Ureter (tissue), 1 donor: ENCODE results near the gene GIMAP4. TPM values are rescaled to one million over a fixed set of nuclear protein-coding genes. Genes with fewer than 3 reads are reported as not detected.
"Not testable (repeated sequence)": the region's sequence is repeated elsewhere in the genome, so short reads cannot be mapped to it uniquely, and the experiment has no call there.

Source experiments
- DNase-seq: peaks from one replicate; pipeline ENCODE4 v3.0.0-alpha.2; 2020; ENCODE audit warnings: low spot score
- total RNA-seq: library from RNA; stranded (reverse); gene quantifications from one replicate; pipeline ENCODE4 v1.2.4, GENCODE V29; 2023
- donor health status: DM: yes; HTN: yes; CAD: no.

GIMAP4 gene
- total RNA-seq, 1 donor from 2014 or later: 23.5 TPM

DNA sequence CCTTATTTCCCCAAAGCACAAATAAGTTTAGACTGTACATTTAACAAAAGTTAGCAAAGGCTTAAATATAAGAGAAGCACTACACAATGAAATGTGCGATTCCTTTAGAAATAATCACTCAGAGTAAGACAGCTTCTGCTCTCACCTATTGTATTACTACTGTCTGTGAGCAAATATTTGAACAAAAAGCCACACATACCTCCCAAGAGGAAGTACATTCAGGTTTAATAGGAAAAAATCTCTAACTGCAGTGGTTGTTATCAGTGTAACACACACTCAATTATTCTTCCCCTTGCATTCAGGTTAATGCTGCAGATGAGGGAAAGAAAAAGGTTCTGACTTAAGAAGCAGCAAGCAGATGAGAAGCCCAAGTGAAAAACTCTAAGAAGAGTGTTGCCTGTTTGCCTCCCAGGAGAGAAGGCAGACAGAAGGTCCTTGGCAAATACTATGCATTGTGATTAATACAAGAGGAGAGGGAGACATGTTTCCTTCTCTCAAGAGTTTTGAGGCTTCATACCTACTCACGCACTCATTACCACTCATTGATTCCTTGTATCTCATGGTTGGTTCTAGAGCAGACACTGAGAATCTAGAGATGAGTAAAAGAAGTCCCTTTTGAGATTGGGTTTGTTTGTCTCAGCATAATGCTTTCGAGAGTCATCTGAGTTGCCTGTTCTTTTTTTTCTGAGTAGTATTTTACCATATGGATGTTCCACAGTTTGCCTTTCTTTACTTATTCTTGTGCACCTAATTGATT lies 13.6 kb downstream of the GIMAP4 start:
- no peak for DNase-seq

DNA sequence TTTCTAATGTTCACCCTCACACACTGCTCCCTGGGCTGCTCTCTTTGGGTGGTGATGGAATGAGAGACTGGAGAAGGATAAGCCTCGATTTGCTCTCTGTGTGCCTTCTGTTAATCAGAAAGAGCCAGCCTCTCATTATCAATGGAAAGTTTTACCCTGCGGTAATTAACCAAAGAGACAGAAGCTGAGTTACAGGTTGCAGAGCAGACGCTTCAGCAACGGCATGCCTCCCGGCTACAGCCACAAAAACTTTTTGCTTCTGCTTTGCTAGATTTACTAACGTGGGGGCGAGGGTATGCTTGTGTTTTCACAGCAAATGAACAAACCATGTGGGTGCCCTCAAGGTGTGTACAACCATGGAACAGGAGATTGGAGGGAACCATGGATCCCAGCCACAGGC lies 18.0 kb downstream of the GIMAP4 start:
- no peak for DNase-seq

DNA sequence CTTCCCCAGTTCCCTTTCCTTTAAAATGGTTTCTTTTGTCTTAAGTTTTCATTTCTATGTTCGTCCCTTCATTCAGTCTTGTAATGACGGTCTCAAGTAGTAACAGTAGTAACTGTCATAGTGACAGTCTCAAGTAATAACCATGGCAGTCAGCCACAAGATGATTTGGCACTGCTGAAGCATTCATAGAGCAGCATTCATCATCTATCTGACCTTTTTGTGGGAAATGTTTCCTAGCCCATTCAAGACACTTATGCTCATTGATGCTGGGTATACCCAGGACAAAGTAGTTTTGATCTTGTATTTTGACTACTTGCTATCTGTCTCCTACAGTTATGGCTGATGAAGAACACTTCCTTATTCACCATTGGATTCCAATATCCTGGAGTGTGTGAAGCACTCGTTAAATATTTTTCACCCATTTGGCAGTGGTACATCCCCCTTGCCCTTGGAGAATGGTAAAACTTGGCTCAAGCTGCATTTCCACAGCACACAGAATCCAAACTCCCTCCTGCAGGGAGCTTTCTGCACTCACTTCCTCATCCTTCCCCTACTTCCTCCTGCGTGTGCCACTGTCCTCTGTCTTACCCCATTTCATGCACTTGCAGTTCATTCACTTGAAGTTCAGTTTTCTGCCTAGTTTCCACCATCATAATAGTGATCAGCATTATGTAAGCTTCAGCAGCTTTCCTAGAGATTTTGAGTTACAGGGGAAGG lies 19.0 kb downstream of the GIMAP4 start:
- DNase-seq: no peak

DNA sequence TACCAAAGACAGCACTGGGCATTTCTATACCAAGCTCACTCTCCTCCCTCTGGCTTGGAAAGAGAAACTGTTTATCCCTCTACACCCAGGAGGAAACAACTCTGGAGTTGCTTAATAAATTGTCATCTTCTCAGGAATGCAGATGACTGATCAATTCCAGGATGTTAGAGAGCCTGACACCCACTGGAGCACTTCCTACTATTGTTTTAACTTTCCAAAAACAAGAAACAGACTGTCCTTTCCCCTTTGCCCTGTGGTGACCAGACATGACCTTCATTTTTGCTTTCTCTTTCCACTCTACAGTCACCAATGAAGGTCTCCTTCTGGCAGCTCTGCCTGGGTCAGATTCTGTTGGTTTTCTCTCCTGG lies 19.6 kb downstream of the GIMAP4 start:
- no peak for DNase-seq

DNA sequence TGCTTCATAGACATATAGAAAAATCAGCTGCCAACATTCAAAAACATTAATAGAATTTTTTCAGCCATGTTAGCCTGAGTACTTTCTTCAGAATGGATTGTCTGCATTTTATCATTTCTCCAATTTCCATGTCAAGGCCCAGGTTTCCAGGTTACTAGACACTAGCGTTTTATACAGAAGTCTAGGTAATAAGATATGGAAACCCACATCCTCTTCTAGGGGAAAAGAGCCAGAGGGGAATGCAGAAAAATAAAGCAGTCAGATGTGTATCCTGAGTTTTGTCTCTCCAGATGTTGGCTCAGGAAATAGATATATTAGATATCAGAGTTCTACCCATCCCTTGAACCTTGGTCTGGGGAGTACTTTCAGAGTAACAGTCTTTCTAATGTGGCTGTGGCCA lies 20.4 kb downstream of the GIMAP4 start:
- no peak for DNase-seq

DNA sequence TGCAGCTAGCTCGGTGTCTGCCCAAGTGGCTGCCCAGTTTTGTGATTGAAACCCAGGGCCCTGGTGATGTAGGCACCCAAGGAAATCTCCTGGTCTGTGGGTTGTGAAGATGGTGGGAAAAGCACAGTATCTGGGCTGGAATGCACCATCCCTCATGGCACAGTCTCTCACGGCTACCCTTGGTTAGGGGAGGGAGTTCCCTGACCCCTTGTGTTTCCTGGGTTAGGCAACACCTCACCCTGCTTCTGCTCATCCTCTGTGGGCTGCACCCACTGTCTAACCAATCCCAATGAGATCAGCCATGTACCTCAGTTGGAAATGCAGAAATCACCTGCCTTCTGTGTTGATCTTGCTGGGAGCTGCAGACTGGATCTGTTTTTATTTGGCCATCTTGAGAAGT lies 27.6 kb downstream of the GIMAP4 start:
- no peak for DNase-seq

DNA sequence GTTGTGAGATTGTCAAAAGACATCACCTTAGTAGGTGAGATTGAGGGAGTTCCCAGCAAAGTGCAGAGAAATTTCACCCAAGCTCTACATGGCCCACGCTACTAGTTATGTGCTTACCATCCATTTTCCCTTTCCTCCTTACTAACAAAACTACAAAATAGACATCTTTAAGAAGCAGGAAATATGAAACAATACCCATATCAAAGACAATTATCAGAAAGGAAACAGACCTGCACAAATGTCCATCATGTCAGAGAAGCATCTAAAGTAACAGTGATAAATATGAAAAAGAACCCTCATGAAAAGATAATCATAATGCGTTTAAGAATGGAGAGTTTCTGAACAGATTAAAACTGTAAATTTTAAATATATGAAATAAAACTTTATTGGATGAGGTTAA lies 28.2 kb downstream of the GIMAP4 start:
- DNase-seq: no peak

DNA sequence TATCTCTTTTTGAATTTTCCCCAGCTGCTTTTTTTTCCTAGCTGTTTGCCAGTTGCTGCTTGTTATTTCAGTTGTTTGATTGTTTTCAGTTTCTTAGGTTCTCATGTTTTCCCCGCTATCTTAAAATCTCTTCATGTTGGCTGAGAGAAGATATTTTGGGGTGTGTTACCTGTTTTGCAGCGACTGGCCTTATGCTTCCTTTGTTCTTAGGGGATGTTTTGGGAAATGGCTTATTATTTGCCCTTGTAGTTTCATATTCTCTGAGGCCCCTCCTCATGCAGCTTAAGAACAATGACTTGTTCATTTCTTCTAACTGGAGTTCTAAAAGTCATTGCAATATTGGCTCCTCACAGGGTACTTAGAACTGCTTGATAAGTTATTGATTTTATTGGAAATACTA lies 36.4 kb downstream of the GIMAP4 start:
- not testable (repeated sequence) for DNase-seq

DNA sequence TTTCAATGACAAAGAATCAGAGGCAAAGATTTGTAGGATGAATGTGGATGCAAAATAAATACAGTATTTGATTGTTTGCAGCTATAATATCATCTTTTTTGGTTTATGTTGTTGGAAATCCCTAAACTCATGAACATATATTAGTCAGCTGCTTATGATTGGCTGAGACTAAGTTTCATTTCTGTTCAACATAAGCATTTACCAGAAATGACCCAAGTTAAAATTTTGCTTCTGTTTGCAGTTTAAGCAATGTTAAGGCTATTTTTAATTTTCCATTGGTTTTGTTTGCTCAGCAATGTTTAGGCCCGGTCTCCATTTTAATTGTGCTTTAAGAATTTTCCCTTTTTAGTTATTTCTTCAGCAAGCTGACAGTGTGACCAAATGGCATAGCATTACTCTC lies 43.0 kb downstream of the GIMAP4 start:
- DNase-seq: no peak

DNA sequence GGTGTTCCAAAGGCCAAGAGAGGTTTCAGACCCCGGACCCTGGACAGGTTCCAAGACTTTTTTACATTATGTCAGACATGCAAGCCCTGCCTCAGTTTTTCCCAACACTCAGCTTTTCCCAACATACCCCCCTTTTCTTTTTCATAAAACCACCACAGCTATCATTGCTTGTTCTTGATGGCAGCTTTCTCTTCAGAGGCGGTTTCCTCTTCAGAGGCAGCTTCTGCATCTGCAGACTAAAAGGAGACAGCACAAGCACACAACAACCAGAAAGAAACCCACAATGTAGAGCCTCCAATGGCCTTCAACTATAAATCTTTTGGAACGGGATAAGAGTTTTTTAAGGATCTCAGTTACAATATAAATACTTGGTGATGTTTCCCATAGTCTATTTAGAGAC lies 45.7 kb downstream of the GIMAP4 start:
- no peak for DNase-seq

DNA sequence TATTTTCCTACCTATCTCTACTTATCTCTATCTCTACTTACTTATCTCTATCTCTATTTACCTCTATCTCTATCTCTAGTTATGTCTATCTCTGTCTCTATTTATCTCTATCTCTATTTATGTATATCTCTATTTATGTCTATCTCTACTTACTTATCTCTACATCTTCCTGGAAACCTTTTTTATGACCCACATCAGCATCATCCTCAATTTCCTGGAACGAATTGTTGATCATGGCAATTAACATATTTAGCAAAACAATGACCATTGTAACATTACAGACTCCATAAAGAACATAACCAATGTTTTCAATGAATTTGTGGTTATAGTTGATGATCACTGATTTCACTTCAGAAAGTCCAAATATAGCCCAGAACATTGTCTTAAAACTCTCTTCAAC lies 46.7 kb downstream of the GIMAP4 start:
- no peak for DNase-seq

DNA sequence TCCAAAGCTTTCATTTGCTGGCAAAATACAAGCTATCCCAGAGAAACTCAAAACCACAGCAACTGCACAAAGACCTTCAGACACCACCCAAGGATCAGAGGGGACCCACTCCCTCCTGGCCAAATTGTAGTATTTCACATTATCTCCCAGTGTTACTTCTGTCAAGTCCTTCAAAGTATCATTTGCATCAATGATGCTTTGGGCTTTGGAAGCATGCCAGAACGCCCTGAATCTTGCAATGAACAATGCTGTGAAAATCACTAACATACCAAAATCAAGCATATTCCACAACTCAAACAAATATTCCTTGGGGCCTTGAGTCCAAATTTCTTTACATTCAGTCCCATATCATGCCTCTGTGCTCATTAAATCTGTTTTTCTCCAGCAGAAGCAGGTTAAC lies 47.2 kb downstream of the GIMAP4 start:
- DNase-seq: not testable (repeated sequence)

DNA sequence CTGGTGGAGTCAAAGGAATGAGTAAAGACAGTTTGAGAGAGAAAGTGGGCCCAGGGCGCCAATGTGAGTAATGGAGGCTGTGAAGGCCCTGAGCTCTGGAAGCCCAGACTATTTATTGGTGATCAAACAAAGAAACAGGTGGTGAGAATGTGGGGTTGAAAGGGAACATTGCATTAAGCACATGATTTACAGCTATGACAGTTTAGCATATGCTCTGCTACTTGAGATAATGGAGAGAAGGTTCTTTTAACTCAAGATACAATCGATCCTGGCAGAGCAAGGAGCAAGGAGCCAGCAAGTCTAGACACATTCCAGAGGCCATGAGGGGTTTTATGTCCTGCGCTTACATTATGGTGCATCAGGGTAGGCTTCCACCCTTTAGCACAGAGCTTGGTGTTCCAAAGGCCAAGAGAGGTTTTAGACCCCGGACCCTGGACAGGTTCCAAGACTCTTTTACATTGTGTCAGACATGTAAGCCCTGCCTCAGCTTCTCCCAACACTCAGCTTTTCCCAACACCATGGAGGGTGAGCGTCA lies 48.1 kb downstream of the GIMAP4 start:
- DNase-seq: not testable (repeated sequence)

DNA sequence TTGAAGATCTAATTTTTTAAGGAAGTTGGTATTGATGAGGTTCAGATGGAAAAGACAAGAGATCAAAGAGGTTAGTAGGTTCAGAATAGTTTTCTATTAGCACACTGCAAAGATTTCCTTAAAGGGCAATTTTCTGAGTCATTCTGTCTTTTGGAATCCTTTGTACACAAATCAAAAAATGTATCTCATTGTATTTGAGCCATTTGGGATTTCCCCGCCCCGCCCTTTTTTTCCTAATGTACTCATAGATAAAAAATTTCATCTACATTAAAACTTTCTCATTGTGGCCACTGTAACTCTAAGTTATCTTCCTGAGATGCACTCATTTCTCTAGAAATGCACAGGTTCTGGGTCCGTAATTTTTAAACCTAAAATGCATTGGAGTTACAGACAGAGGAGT lies 52.9 kb downstream of the GIMAP4 start:
- DNase-seq: no peak

DNA sequence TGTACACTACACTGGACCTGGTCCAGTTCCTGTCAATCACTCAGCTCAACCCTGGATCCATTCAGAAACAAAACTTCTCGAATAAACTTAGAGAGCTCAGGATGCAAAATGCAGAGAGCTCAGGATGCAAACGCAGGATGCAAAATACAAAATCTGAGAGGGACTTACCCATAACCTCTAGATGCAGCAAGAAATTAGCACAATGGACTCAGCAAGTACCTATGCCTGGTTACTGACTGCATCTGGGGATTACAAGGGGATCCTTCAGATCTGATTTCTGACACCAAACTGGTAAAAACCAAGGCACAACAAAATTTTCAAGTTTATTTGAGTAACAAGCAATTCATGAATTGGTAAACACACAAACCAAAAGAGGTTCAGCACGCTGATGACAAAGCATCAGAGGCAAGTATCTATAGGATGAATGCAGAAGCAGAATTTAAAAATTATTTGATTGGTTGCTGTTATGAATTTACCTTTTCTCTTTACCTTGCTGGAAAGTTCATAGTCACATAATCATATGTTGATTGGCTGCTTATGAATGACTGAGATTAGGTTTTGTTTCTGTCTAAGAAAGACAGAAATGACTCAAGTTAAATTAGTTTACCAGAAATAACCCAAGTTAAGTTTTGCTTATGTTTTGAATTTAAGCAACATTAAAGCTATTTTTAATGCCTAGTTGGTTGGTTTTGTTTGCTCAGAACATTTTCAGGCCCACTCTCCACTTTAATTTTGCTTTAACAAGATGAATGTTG lies 53.6 kb downstream of the GIMAP4 start:
- DNase-seq: no peak

DNA sequence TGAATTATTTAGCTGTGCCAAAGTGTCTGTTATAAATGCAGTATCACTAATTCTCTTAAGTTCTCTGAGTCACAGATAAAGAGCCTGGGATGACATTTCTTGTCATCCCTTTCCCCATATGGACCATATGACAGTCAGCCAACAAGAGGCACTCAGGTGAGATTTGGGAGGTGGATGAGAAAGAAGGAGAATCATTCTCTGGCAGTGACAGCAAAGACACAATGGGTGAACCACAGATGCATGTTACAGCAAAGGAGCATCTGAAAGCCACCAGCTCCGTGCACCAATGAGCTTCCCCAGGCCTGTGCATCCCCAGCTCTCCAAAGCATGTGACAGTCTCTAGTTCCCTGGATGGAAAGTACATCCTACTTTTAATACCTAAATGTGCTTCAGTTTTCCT lies 54.2 kb downstream of the GIMAP4 start:
- DNase-seq: no peak

Other genes with a start within 250 kb of the GIMAP4 start
- 14.1 TPM for gene LRRC61, start 244.0 kb upstream of the GIMAP4 start, total RNA-seq
- 18.2 TPM for gene ACTR3C, start 243.8 kb upstream of the GIMAP4 start, total RNA-seq
- gene RARRES2, start 225.8 kb upstream of the GIMAP4 start, total RNA-seq: 91.0 TPM
- 117 TPM for gene REPIN1, start 198.6 kb upstream of the GIMAP4 start, total RNA-seq
- 3.6 TPM for gene ZNF775, start 188.1 kb upstream of the GIMAP4 start, total RNA-seq
- 13.6 TPM for gene GIMAP8, start 116.8 kb upstream of the GIMAP4 start, total RNA-seq
- gene GIMAP7, start 52.5 kb upstream of the GIMAP4 start, total RNA-seq: 24.5 TPM
- 26.3 TPM for gene GIMAP6, start 65.0 kb downstream of the GIMAP4 start, total RNA-seq
- 11.5 TPM for gene GIMAP2, start 118.3 kb downstream of the GIMAP4 start, total RNA-seq
- gene GIMAP1, start 149.2 kb downstream of the GIMAP4 start, total RNA-seq: 3.5 TPM
- gene GIMAP5, start 170.0 kb downstream of the GIMAP4 start, total RNA-seq: 19.2 TPM
- gene TMEM176B, start 233.0 kb downstream of the GIMAP4 start, total RNA-seq: 32.7 TPM
- gene TMEM176A, start 233.4 kb downstream of the GIMAP4 start, total RNA-seq: 30.7 TPM